ENCODE results near the gene PDE1C.

PDE1C gene

DNA sequence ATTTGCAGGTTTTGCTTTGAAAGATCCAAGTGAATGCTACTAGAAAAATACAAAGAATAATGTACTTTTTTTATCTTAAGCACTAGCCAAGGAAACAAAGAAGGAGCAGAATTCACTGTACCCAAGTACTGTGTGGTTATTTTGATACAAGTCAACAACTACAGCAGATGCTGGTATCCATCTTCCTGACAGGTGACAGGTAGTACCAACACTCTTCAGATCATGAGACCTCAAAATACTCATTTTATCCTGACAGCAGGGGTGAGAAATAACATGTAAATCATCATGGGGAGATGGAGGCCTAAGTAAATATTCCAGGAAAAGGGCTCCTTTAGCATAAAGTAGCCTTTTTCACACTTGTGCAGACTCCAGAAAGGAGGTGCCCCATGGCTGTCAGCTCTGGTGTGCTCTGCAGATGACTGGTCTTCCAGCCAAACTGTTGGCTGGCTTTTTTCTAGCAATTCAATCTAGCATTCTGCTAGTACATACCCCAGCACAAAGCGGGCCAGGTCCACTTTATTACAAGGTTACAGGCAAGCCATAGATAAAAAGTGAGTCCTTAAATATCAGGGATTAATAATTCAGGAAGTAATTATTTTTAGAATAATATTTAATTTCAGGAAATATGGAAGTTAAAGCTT is 90.4 kb downstream of the PDE1C start:
- Histone ChIP-seq H3K9me3 (ENCODE audit: control insufficient read depth, low read length) (no peaks in the 10 kb centered on the region), H3K27ac (no peak overlapping the region), H3K4me3 (ENCODE audit: low read depth, low read length) (no peak overlapping the region), H3K36me3 (ENCODE audit: control insufficient read depth, insufficient read depth, low read length) (no peaks in the 10 kb centered on the region), H2AFZ (no peak overlapping the region), H3K79me2 (no peaks in the 10 kb centered on the region), H3K4me1 (no peaks in the 10 kb centered on the region), H3K27me3 (ENCODE audit: control insufficient read depth, insufficient read depth, low read length) (no peaks in the 10 kb centered on the region), H3K4me2 (ENCODE audit: low read length) (no peak overlapping the region), H3K9ac (no peak overlapping the region)
- TF ChIP-seq, protein P1, sequence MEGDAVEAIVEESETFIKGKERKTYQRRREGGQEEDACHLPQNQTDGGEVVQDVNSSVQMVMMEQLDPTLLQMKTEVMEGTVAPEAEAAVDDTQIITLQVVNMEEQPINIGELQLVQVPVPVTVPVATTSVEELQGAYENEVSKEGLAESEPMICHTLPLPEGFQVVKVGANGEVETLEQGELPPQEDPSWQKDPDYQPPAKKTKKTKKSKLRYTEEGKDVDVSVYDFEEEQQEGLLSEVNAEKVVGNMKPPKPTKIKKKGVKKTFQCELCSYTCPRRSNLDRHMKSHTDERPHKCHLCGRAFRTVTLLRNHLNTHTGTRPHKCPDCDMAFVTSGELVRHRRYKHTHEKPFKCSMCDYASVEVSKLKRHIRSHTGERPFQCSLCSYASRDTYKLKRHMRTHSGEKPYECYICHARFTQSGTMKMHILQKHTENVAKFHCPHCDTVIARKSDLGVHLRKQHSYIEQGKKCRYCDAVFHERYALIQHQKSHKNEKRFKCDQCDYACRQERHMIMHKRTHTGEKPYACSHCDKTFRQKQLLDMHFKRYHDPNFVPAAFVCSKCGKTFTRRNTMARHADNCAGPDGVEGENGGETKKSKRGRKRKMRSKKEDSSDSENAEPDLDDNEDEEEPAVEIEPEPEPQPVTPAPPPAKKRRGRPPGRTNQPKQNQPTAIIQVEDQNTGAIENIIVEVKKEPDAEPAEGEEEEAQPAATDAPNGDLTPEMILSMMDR (IDR thresholded peaks at IDR 0.05), result no peak

DNA sequence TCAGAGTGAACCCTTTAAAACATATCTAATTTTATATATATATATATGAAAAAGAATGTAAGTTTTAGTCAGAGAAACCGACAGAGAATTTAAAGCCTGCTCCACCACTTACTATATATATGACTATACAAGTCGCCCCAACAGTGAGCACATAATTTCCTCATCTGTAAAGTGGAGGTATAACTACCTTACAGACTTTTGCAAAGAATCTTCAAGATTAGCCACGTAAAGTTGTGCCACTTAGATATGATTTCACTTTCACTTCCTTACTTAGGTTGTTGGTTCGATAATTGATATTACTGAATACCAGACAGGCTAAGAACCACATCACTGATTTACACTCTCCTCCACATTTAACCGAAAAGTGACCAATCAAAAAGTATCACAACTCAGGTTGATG is 94.7 kb downstream of the PDE1C start:
- Histone ChIP-seq H2AFZ (no peak overlapping the region), H3K4me2 (ENCODE audit: low read length) (no peak overlapping the region), H3K9me3 (ENCODE audit: control insufficient read depth, low read length) (no peaks in the 10 kb centered on the region), H3K79me2 (no peaks in the 10 kb centered on the region), H3K27me3 (ENCODE audit: control insufficient read depth, insufficient read depth, low read length) (no peaks in the 10 kb centered on the region), H3K9ac (no peak overlapping the region), H3K4me3 (ENCODE audit: low read depth, low read length) (no peak overlapping the region), H3K36me3 (ENCODE audit: control insufficient read depth, insufficient read depth, low read length) (no peaks in the 10 kb centered on the region), H3K4me1 (no peaks in the 10 kb centered on the region), H3K27ac (no peak overlapping the region)
- TF ChIP-seq, protein P1 (IDR thresholded peaks at IDR 0.05), result no peak

DNA sequence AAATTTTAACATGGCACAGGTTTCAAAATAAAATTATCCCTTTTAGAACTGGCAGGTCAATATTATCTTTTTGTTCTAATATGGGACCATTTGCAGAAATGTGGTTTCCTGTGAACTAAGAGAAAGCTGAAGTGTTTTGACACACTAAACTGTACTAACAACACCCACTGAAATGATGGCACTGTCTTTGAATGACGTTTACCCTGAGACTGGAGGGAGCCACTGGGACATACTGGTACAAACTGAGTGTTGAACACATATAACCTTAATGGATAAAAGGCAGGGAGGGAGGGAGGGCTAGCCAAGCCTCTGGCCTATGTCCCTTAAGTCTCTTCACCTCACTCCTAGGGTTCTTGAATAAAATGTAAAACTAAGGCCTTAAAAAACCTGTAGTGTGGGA is 95.9 kb downstream of the PDE1C start:
- no peaks in the 10 kb centered on the region for H3K36me3 ChIP-seq (ENCODE audit: control insufficient read depth, insufficient read depth, low read length)
- H3K9ac ChIP-seq, result no peak overlapping the region
- H3K4me1 ChIP-seq, result no peaks in the 10 kb centered on the region
- no peaks in the 10 kb centered on the region for H3K27me3 ChIP-seq (ENCODE audit: control insufficient read depth, insufficient read depth, low read length)
- H2AFZ ChIP-seq, result no peak overlapping the region
- H3K79me2 ChIP-seq, result no peaks in the 10 kb centered on the region
- no peak overlapping the region for H3K4me3 ChIP-seq (ENCODE audit: low read depth, low read length)
- TF ChIP-seq, protein P1 (IDR thresholded peaks at IDR 0.05), result no peak
- no peak overlapping the region for H3K27ac ChIP-seq
- H3K4me2 ChIP-seq (ENCODE audit: low read length), result no peak overlapping the region
- no peaks in the 10 kb centered on the region for H3K9me3 ChIP-seq (ENCODE audit: control insufficient read depth, low read length)

DNA sequence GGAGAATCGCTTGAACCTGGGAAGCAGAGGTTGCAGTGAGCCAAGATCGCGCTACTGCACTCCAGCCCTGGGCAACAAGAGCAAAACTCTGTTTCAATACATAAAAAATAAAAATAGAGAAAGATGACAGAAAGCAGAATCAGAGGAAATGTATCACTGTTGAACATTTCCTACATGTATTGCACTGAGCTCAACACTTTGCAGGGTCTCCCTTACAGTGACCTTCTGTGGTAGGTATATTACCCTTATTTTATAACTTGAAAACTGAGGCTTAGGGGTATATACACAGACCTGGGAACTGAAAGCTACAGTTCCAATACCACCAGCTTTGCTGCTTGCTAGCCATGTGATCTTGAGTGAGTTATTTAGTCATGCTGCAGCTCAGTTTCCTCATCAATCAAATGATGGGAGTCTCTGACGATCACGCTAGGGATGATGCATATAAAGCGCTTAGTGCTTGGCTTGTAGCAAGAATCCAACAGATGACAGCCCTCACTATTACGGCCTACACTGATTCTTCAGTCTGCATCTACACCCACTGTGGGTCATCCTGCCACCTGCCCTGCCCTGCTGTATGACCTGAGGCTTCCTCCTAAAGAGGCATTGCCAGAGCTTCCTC is 99.0 kb downstream of the PDE1C start:
- Histone ChIP-seq H3K36me3 (ENCODE audit: control insufficient read depth, insufficient read depth, low read length) (no peaks in the 10 kb centered on the region), H3K4me1 (no peaks in the 10 kb centered on the region), H2AFZ (no peak overlapping the region), H3K9me3 (ENCODE audit: control insufficient read depth, low read length) (no peaks in the 10 kb centered on the region), H3K79me2 (no peaks in the 10 kb centered on the region), H3K9ac (no peak overlapping the region), H3K27ac (no peak overlapping the region), H3K27me3 (ENCODE audit: control insufficient read depth, insufficient read depth, low read length) (no peaks in the 10 kb centered on the region), H3K4me3 (ENCODE audit: low read depth, low read length) (no peak overlapping the region), H3K4me2 (ENCODE audit: low read length) (no peak overlapping the region)
- TF ChIP-seq, protein P1 (IDR thresholded peaks at IDR 0.05), result no peak

DNA sequence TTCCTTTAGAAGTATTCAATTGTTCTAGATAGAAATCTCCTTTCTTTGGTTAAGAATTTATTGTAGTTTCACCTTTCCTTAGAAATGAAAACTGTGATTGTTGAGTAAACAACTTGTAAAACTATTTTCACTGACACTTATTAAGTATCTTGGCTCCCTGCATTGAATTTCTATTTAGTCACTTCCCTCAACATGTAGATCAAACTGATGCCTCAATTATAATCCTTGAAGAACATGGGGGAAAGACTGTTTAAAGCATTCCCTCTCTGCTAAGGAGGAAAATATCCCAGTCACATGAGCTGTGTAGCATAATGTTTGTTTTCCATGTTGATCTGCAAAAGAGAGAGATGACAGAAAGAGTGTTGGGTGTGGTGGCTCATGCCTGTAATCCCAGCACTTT is 99.7 kb downstream of the PDE1C start:
- H3K9ac ChIP-seq, result no peak overlapping the region
- H3K27me3 ChIP-seq (ENCODE audit: control insufficient read depth, insufficient read depth, low read length), result no peaks in the 10 kb centered on the region
- no peak overlapping the region for H3K4me3 ChIP-seq (ENCODE audit: low read depth, low read length)
- H3K36me3 ChIP-seq (ENCODE audit: control insufficient read depth, insufficient read depth, low read length), result no peaks in the 10 kb centered on the region
- H3K27ac ChIP-seq, result no peak overlapping the region
- H3K4me1 ChIP-seq, result no peaks in the 10 kb centered on the region
- no peaks in the 10 kb centered on the region for H3K9me3 ChIP-seq (ENCODE audit: control insufficient read depth, low read length)
- no peaks in the 10 kb centered on the region for H3K79me2 ChIP-seq
- TF ChIP-seq, protein P1 (IDR thresholded peaks at IDR 0.05), result no peak
- no peak overlapping the region for H3K4me2 ChIP-seq (ENCODE audit: low read length)
- H2AFZ ChIP-seq, result no peak overlapping the region
